Esophagus muscularis mucosa (tissue), 4 donors: ENCODE results near the gene MUC4.

ENCODE experiments used
- EP300 ChIP-seq: sonication (generic); formaldehyde crosslinking; IDR thresholded peaks from one replicate; pipeline ENCODE4 v1.6.1; 2017; ENCODE audit warnings: antibody characterized with exemption
- POLR2A ChIP-seq: fragments of 450-650 bp; IDR thresholded peaks from one replicate; pipeline ENCODE4 v1.6.1; 2017; ENCODE audit warnings: antibody characterized with exemption, moderate library complexity, mild to moderate bottlenecking, low read depth
- POLR2AphosphoS5 ChIP-seq, 2 donors: sonication (generic); formaldehyde crosslinking; IDR thresholded peaks; one replicate each; pipeline ENCODE4 v1.6.1; 2017; ENCODE audit warnings: antibody characterized with exemption in 2 of 2
- TF ChIP-seq, protein P1 (sequence below), 3 experiments: fragments of 200-600 bp in 2 of 3; fragments of 450-650 bp in 1 of 3; sonication (generic) in 2 of 3; IDR thresholded peaks; one replicate each; pipeline ENCODE4 v1.5.1; 2017 to 2019; ENCODE audit warnings: antibody characterized with exemption in 3 of 3, mild to moderate bottlenecking in 2 of 3, moderate library complexity in 1 of 3

DNA sequence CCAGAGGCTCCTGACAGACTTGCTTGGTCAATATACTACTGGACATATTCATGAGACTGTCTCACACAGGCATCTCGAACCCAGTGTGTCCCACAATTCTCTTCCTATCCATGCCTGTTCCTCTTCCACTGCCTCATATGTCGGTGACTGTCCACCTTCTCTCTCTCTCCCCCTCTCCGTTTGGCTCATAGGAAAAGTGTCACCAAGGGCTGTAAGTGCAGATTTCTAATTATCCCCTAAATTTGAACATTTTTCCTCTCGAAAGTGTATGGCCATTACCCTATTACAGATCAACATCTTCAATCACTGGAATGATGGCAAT lies 113.4 kb downstream of the MUC4 start:
- TF ChIP-seq, protein P1, sequence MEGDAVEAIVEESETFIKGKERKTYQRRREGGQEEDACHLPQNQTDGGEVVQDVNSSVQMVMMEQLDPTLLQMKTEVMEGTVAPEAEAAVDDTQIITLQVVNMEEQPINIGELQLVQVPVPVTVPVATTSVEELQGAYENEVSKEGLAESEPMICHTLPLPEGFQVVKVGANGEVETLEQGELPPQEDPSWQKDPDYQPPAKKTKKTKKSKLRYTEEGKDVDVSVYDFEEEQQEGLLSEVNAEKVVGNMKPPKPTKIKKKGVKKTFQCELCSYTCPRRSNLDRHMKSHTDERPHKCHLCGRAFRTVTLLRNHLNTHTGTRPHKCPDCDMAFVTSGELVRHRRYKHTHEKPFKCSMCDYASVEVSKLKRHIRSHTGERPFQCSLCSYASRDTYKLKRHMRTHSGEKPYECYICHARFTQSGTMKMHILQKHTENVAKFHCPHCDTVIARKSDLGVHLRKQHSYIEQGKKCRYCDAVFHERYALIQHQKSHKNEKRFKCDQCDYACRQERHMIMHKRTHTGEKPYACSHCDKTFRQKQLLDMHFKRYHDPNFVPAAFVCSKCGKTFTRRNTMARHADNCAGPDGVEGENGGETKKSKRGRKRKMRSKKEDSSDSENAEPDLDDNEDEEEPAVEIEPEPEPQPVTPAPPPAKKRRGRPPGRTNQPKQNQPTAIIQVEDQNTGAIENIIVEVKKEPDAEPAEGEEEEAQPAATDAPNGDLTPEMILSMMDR (IDR thresholded peaks at IDR 0.05): no peak
- TF ChIP-seq POLR2A (no peak), EP300 (no peak), POLR2AphosphoS5 (IDR thresholded peaks at IDR 0.05) (no peak)
